RKO (cell line): ENCODE measurements around the gene SEMA7A.
"Not testable (repeated sequence)": the region's sequence is repeated elsewhere in the genome, so short reads cannot be mapped to it uniquely, and the experiment has no call there.

Experiments
- DNase-seq: peaks from one replicate; pipeline ENCODE4 v3.0.0-alpha.2; 2016; ENCODE audit warnings: low spot score

The SEMA7A gene

DNA sequence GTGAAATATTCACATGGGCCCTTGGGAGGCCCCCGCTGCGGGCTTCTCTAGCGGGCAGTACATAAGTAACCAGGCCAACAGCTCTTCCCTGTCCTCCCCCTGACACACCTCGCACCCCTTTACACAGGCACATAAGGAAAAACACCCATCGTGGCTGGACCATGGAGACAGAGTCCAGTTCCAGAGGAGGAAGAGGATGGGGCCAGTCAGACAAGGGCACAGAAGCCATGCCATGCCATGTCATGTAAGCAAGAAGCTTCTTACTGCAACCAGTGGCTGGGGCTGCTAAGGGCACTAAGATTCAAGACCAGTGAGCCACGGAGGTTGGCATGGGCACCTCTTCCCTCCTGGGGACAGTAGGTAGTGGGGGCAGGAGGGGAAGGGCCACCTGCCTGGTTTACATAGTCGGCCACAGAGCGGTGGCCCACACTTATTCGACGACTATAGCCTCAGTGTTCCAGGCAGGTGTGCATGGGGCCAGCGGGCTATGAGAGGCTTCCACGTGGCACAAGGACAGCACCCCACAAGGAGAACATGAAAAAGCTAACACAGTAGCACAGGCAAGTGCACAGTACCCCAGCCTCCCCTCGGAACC is 60.6 kb downstream of the SEMA7A start:
- DNase-seq: no peak

DNA sequence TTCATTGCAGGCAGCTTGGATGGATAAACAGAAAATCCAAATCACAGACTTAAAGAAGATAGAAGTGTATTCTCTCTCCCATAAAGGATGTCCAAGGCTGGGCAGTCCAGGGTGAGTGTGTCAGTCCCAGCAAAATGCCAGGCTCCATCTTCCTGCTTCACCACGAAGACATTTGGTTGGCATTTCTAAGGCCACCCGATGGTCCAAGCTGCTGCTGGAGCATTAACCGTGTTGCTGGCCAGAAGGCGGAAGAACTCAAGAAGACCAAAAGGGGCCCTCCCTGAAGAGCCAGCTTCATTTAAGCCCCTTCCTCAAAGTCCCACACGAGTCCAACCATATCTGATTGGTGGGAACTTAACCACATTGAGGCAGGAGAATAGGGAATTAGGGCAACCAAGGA is 63.3 kb downstream of the SEMA7A start:
- DNase-seq: no peak

DNA sequence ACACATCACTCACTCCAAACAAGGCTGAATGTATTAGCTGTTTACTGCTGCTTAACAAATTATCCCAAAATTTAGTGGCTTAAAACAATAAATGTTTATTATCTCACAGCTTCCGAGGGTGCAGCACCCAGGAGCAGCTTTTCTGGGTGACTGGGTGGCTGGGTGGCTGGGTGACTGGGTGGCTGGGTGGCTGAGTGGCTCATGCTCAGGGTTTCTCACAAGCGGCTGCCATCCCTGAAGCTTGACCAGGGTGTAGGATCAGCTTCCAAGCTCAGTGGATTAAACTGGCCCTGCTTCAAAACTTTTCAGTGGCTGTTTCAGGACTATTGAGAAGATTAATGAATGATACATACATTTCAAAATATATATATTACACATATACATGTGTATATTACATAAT is 64.0 kb downstream of the SEMA7A start:
- DNase-seq: no peak

GRCh38 chr15:74369084-74369745 is 64.5 kb downstream of the SEMA7A start:
- no peak for DNase-seq

- DNase-seq: no peak
These were observed 65.6 kb downstream of the SEMA7A start for GRCh38 chr15:74368121-74368520.

- no peak for DNase-seq
These were observed 66.4 kb downstream of the SEMA7A start, which contains the start of gene CYP11A1 for GRCh38 chr15:74367296-74367854. CYP11A1 (minus strand) TSS chr15:74367646; CDS start chr15:74367585, 61 bp downstream.

DNA sequence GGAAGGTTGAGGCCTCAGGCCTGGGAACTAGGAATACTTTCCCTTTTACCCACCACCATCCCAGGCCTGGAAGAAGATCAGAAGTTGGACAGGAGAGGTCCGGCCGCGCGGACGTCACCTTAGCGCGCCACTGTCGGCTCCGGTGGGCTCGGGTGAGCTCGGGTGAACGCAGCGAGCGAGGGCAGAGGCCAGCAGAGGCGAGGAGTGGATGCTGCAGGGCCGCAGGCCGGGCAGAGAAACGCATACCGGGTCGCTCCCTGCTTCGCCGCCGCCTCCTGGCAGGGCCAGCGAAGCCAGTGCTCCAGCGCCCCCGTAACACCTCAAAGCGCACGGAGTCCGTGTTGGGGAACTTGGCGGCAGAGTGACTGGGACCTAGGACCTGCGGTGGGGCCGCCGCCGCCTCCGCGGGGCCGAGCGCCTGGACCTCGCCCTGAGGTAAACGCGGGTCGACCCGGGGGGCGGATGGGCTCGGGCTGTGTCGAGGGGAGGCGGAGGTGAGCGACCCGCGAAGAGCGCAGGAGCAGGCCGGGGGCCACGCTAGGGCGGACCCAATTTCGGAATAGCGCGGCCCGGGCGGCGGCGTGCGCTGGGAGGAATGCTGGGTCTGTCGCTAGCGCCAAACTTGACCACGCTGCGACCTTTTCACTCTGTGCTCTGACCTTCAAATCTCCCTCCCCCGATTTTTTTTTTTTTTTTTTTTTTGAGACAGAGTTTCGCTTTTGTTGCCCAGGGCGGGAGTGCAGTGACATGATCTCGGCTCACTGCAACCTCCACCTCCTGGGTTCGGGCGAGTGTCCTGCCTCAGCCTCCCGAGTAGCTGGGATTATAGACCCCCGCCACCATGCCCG is 67.9 kb downstream of the SEMA7A start:
- no peak for DNase-seq

- no peak for DNase-seq
These were observed 68.7 kb downstream of the SEMA7A start for GRCh38 chr15:74364936-74365597.

DNA sequence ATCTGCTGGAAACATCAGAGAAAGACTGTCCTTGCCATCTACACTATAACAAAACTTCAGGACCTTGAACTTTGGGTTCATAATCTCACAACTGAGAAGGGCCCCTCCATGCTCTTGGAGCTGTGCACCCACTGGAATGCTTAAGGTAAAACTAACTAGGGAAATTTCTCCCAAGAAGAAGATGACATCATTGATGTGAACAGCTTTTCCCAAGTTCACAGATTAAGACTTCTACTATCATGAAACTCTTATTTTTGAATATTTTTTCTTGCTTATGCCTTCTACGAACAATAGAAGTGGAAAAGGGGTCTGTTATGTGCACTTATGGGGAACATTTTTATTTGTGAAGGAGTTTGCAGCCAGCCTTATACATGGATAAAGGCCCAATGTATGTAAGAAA is 71.3 kb downstream of the SEMA7A start:
- DNase-seq: no peak

GRCh38 chr15:74360855-74361254 is 72.9 kb downstream of the SEMA7A start:
- not testable (repeated sequence) for DNase-seq

DNA sequence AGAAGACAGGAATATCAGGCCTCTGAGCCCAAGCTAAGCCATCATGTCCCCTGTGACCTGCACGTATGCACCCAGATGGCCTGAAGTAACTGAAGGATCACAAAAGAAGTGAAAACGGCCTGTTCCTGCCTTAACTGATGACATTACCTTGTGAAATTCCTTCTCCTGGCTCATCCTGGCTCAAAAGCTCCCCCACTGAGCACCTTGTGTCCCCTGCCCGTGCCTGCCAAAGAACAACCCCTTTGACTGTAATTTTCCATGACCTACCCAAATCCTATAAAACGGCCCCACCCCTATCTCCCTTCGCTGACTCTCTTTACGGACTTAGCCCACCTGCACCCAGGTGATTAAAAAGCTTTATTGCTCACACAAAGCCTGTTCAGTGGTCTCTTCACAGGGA is 74.4 kb downstream of the SEMA7A start:
- DNase-seq: not testable (repeated sequence)
